H9 (cell line): ENCODE measurements around the gene KLHL22. TPM values are rescaled to one million over a fixed set of nuclear protein-coding genes. Genes with fewer than 3 reads are reported as not detected.
A peak's percentile ranks its signal among the peaks of the same experiment; 100 is the strongest.

Experiments
- DNase-seq: peaks from one replicate; pipeline ENCODE4 v3.0.0-alpha.2; 2017
- H2AFZ ChIP-seq: one replicate; pipeline ENCODE4 v1.6.1; 2013; ENCODE audit warnings: mild to moderate bottlenecking, low read length, control low read depth, moderate library complexity
- H2AK5ac ChIP-seq: 2 replicates; pipeline ENCODE4 v1.6.1; 2013; ENCODE audit warnings: low read length, control low read depth, mixed read lengths; ENCODE audit not compliant: insufficient read length
- H2BK120ac ChIP-seq: one replicate; pipeline ENCODE4 v1.6.1; 2013; ENCODE audit warnings: low read depth, mild to moderate bottlenecking, low read length, control low read depth, inconsistent platforms; ENCODE audit not compliant: poor library complexity, severe bottlenecking
- H2BK12ac ChIP-seq: 2 replicates; pipeline ENCODE4 v1.6.1; 2013; ENCODE audit warnings: low read length, control low read depth, mixed read lengths, low read depth; ENCODE audit not compliant: insufficient read length
- H2BK15ac ChIP-seq: 2 replicates; pipeline ENCODE4 v1.6.1; 2013; ENCODE audit warnings: low read depth, low read length, control low read depth
- H2BK20ac ChIP-seq: one replicate; pipeline ENCODE4 v1.6.1; 2013; ENCODE audit warnings: low read depth, mild to moderate bottlenecking, low read length, control low read depth, inconsistent platforms; ENCODE audit not compliant: poor library complexity, severe bottlenecking
- H2BK5ac ChIP-seq: 2 replicates; pipeline ENCODE4 v1.6.1; 2013; ENCODE audit warnings: low read length, control low read depth, mixed read lengths; ENCODE audit not compliant: insufficient read length
- H3K14ac ChIP-seq: 2 replicates; pipeline ENCODE4 v1.6.1; 2013; ENCODE audit warnings: low read length, control low read depth; ENCODE audit not compliant: insufficient read depth
- H3K18ac ChIP-seq: 2 replicates; pipeline ENCODE4 v1.6.1; 2013; ENCODE audit warnings: low read depth, mild to moderate bottlenecking, mixed read lengths, low read length, control low read depth; ENCODE audit not compliant: insufficient read length
- H3K23ac ChIP-seq: 2 replicates; pipeline ENCODE4 v1.6.1; 2013; ENCODE audit warnings: low read length, control low read depth, mixed read lengths, low read depth; ENCODE audit not compliant: insufficient read length
- H3K23me2 ChIP-seq: 2 replicates; pipeline ENCODE4 v1.6.1; 2013; ENCODE audit warnings: low read depth, mild to moderate bottlenecking, mixed read lengths, low read length, control low read depth; ENCODE audit not compliant: insufficient read length, poor library complexity, severe bottlenecking
- H3K27ac ChIP-seq: 2 replicates; pipeline ENCODE4 v1.5.1; 2013; ENCODE audit warnings: low read length, control low read depth, mixed read lengths, low read depth; ENCODE audit not compliant: insufficient read length
- H3K27me3 ChIP-seq: 2 replicates; pipeline ENCODE4 v1.6.1; 2013; ENCODE audit warnings: low read length, control low read depth, inconsistent platforms; ENCODE audit not compliant: insufficient read depth
- H3K4ac ChIP-seq: 2 replicates; pipeline ENCODE4 v1.6.1; 2013; ENCODE audit warnings: low read depth, mild to moderate bottlenecking, control low read depth, inconsistent platforms, low read length, moderate library complexity
- H3K4me1 ChIP-seq: 2 replicates; pipeline ENCODE4 v1.6.1; 2013; ENCODE audit warnings: low read length, control low read depth, inconsistent platforms; ENCODE audit not compliant: insufficient read depth
- H3K4me2 ChIP-seq: 2 replicates; pipeline ENCODE4 v1.6.1; 2013; ENCODE audit warnings: low read length, control low read depth, mixed read lengths; ENCODE audit not compliant: insufficient read length, insufficient read depth
- H3K56ac ChIP-seq: 2 replicates; pipeline ENCODE4 v1.6.1; 2013; ENCODE audit warnings: low read depth, mild to moderate bottlenecking, mixed read lengths, low read length, control low read depth; ENCODE audit not compliant: insufficient read length
- H3K79me1 ChIP-seq: 2 replicates; pipeline ENCODE4 v1.6.1; 2013; ENCODE audit warnings: low read depth, mild to moderate bottlenecking, moderate library complexity, low read length, control low read depth, inconsistent platforms; ENCODE audit not compliant: insufficient read depth, poor library complexity, severe bottlenecking
- H3K79me2 ChIP-seq: 2 replicates; pipeline ENCODE4 v1.6.1; 2013; ENCODE audit warnings: low read length, control low read depth, inconsistent platforms; ENCODE audit not compliant: insufficient read depth
- H3K9ac ChIP-seq: 2 replicates; pipeline ENCODE4 v1.6.1; 2013; ENCODE audit warnings: low read length, control low read depth, mixed read lengths; ENCODE audit not compliant: insufficient read length; ENCODE audit errors: extremely low read depth
- H3K9me3 ChIP-seq: one replicate; pipeline ENCODE4 v1.6.1; 2013; ENCODE audit warnings: low read depth, low read length, inconsistent platforms; ENCODE audit not compliant: control insufficient read depth
- H3T11ph ChIP-seq: one replicate; pipeline ENCODE4 v1.6.1; 2013; ENCODE audit warnings: mild to moderate bottlenecking, low read length, control low read depth, inconsistent platforms
- H4K20me1 ChIP-seq: one replicate; pipeline ENCODE4 v1.6.1; 2013; ENCODE audit not compliant: control insufficient read depth, insufficient read length, insufficient read depth
- H4K5ac ChIP-seq: 2 replicates; pipeline ENCODE4 v1.6.1; 2013; ENCODE audit warnings: low read depth, mild to moderate bottlenecking, mixed read lengths, low read length, control low read depth; ENCODE audit not compliant: insufficient read length
- H4K8ac ChIP-seq: replicated peaks from 2 replicates; pipeline ENCODE4 v1.6.1; 2013; ENCODE audit warnings: low read length, control low read depth, mixed read lengths, low read depth; ENCODE audit not compliant: insufficient read length
- H4K91ac ChIP-seq: 2 replicates; pipeline ENCODE4 v1.6.1; 2013; ENCODE audit warnings: low read depth, mild to moderate bottlenecking, moderate library complexity, mixed read lengths, low read length, control low read depth; ENCODE audit not compliant: insufficient read length
- H3K27ac Mint-ChIP-seq, 3 experiments: 2 replicates in 2 of 3; 3 replicates in 1 of 3; pipeline ENCODE4 v1.8.0; 2020 to 2021; ENCODE audit warnings: mixed read lengths in 3 of 3, mild to moderate bottlenecking in 1 of 3, moderate library complexity in 1 of 3
- H3K27me3 Mint-ChIP-seq: 2 replicates; pipeline ENCODE4 v1.8.0; 2021; ENCODE audit warnings: low read depth, mild to moderate bottlenecking, moderate library complexity, mixed read lengths
- H3K36me3 Mint-ChIP-seq, 3 experiments: 2 replicates in 2 of 3; 3 replicates in 1 of 3; pipeline ENCODE4 v1.8.0; 2020 to 2021; ENCODE audit warnings: low read depth in 3 of 3, mixed read lengths in 3 of 3; ENCODE audit not compliant: insufficient read depth in 1 of 3
- H3K4me1 Mint-ChIP-seq, 2 experiments: 2 replicates each; pipeline ENCODE4 v1.8.0; 2020; ENCODE audit warnings: mixed read lengths in 2 of 2
- H3K4me3 Mint-ChIP-seq, 2 experiments: 2 replicates in 1 of 2; 3 replicates in 1 of 2; pipeline ENCODE4 v1.8.0; 2020 to 2021; ENCODE audit warnings: mild to moderate bottlenecking in 2 of 2, mixed read lengths in 2 of 2, moderate library complexity in 1 of 2
- H3K9me3 Mint-ChIP-seq, 2 experiments: 2 replicates in 1 of 2; 3 replicates in 1 of 2; pipeline ENCODE4 v1.8.0; 2020; ENCODE audit warnings: mild to moderate bottlenecking in 2 of 2, mixed read lengths in 2 of 2, moderate library complexity in 1 of 2
- CTCF ChIP-seq: fragments of 200-600 bp; sonication (generic); conservative IDR thresholded peaks from 3 replicates; pipeline ENCODE4 v1.8.0; 2021; ENCODE audit warnings: antibody characterized with exemption, mild to moderate bottlenecking
- WGBS: extraction: QIAGEN DNeasy Blood & Tissue Kit; methylation state at CpG from one replicate; pipeline ENCODE4 v1.1.7; 2013; ENCODE audit warnings: missing lambda C conversion rate, low lambda C conversion rate, mixed read lengths; ENCODE audit not compliant: insufficient read length; ENCODE audit errors: extremely low coverage; 5-methylcytosine and 5-hydroxymethylcytosine counted together
- total RNA-seq: library from RNA; stranded (reverse); gene quantifications from 2 replicates; pipeline ENCODE4 v1.2.1, GENCODE V29; 2021

The KLHL22 gene
- total RNA-seq, 1 experiment from 2014 or later: 11.9 TPM

GRCh38 chr22:20423008-20423905 lies 72.3 kb downstream of the KLHL22 start:
- Histone ChIP-seq H3K18ac (peak overlapping the region; percentile 36), H3K27me3 (no peaks in the 10 kb centered on the region), H3K4ac (no peak overlapping the region), H3T11ph (no peak overlapping the region), H2AK5ac (no peak overlapping the region), H2AFZ (no peak overlapping the region), H3K23me2 (peaks cover 2% of the 10 kb centered on the region), H3K9me3 (no peaks in the 10 kb centered on the region), H4K5ac (no peak overlapping the region), H2BK120ac (no peak overlapping the region), H3K27ac (no peak overlapping the region), H3K9ac (no peak overlapping the region), H3K4me2 (no peak overlapping the region), H3K79me1 (no peaks in the 10 kb centered on the region), H3K4me1 (no peaks in the 10 kb centered on the region), H4K91ac (no peak overlapping the region), H3K56ac (no peak overlapping the region), H4K20me1 (no peaks in the 10 kb centered on the region), H2BK15ac (no peak overlapping the region), H2BK5ac (no peak overlapping the region), H4K8ac (no peak overlapping the region), H2BK12ac (no peak overlapping the region), H3K79me2 (no peaks in the 10 kb centered on the region), H2BK20ac (no peak overlapping the region), H3K23ac (no peak overlapping the region), H3K14ac (peak overlapping the region; percentile 42; the same call in 1 of the 2 replicates)
- Mint-ChIP-seq H3K9me3 (no peaks in the 10 kb centered on the region), H3K4me3 (no peak overlapping the region), H3K27ac (peak overlapping the region in 2 of 3 experiments; percentile 33 to 76; a peak in 4 of 7 replicates), H3K36me3 (peaks cover 0 to 18% (median 6%) of the 10 kb centered on the region in 3 experiments; a peak in 3 of 7 replicates), H3K4me1 (peaks cover 7% of the 10 kb centered on the region in 2 experiments), H3K27me3 (peaks cover 12% of the 10 kb centered on the region)
- TF ChIP-seq CTCF: no peak
- DNase-seq: no peak
- WGBS: no CpG with 5 or more reads among the region's 20 CpGs
